ENCODE results near the gene LRRC75A. TPM values are rescaled to one million over a fixed set of nuclear protein-coding genes. Genes with fewer than 3 reads are reported as not detected.
"Not testable (repeated sequence)": the region's sequence is repeated elsewhere in the genome, so short reads cannot be mapped to it uniquely, and the experiment has no call there.

Gene LRRC75A
- 10 to 100 TPM in 1 of 4 donors, 1 to 10 TPM in 3; 4.0 to 16.7 (median 7.8) TPM for total RNA-seq

GRCh38 chr17:16491703-16492612, at the start of gene LRRC75A:
Gene LRRC75A, minus strand, starts transcription at chr17:16492193. Its CDS starts 203 bp downstream, at chr17:16491990.
- TF ChIP-seq CTCF (IDR thresholded peaks at IDR 0.05): no peak
- TF ChIP-seq POLR2A (IDR thresholded peaks at IDR 0.05): no peak
- no peaks in the 10 kb centered on the region for H3K36me3 ChIP-seq
- no peaks in the 10 kb centered on the region for H3K27me3 ChIP-seq
- intact Hi-C loops (cut with DNase I): no loop called here
- peak within 1 kb of the TSS; percentile 21 to 44 (median 23) for H3K4me3 ChIP-seq (replicated peaks in 1 of 3)
- peak; percentile 48 to 53 for DNase-seq
- no peak within 1 kb of the TSS for H3K27ac ChIP-seq
- H3K9me3 ChIP-seq: no peaks in the 10 kb centered on the region
- H3K4me1 ChIP-seq: peaks cover 10 to 38% of the 10 kb centered on the region in 2 donors
- 2% methylated on average over 11 of the region's 134 CpGs; no CpG with 5 or more reads in 1 of the 2 donors for WGBS, 2 donors

GRCh38 chr17:16537130-16537458, 45.1 kb upstream of the LRRC75A start:
- H3K9me3 ChIP-seq: no peaks in the 10 kb centered on the region
- peaks cover 0 to 11% of the 10 kb centered on the region in 2 donors for H3K4me1 ChIP-seq
- H3K4me3 ChIP-seq (replicated peaks in 1 of 3): no peak overlapping the region
- WGBS, 2 donors: 48 to 50% methylated on average over 2 of the region's 2 CpGs
- no peak for DNase-seq
- H3K27ac ChIP-seq: peak overlapping the region in 2 of 3 donors; percentile 25 to 95
- intact Hi-C loops (cut with DNase I): loop anchor here (10.0 kb wide), 1 partner anchor 48 kb away; no protein-coding TSS in a partner anchor
- no peaks in the 10 kb centered on the region for H3K27me3 ChIP-seq
- TF ChIP-seq POLR2A (IDR thresholded peaks at IDR 0.05) (no peak), CTCF (IDR thresholded peaks at IDR 0.05) (no peak)
- no peaks in the 10 kb centered on the region for H3K36me3 ChIP-seq

GRCh38 chr17:16534236-16534635, 42.2 kb upstream of the LRRC75A start:
- intact Hi-C loops (cut with DNase I): loop anchor here (10.0 kb wide), 1 partner anchor 51 kb away; no protein-coding TSS in a partner anchor
- no peak overlapping the region for H3K27ac ChIP-seq
- no peaks in the 10 kb centered on the region for H3K9me3 ChIP-seq
- H3K36me3 ChIP-seq: no peaks in the 10 kb centered on the region
- no peaks in the 10 kb centered on the region for H3K27me3 ChIP-seq
- no peak for TF ChIP-seq CTCF (IDR thresholded peaks at IDR 0.05)
- TF ChIP-seq POLR2A (IDR thresholded peaks at IDR 0.05): no peak
- H3K4me1 ChIP-seq: no peaks in the 10 kb centered on the region
- WGBS, 2 donors: 95 to 100% methylated on average over 1 of the region's 1 CpG
- DNase-seq: no peak
- H3K4me3 ChIP-seq (replicated peaks in 1 of 3): no peak overlapping the region

- H3K4me1 ChIP-seq: peaks cover 0 to 3% of the 10 kb centered on the region in 2 donors
- no peaks in the 10 kb centered on the region for H3K27me3 ChIP-seq
- H3K36me3 ChIP-seq: no peaks in the 10 kb centered on the region
- DNase-seq: no peak
- WGBS, 2 donors: 84 to 93% methylated on average over 4 of the region's 4 CpGs
- TF ChIP-seq CTCF (IDR thresholded peaks at IDR 0.05): no peak
- TF ChIP-seq POLR2A (IDR thresholded peaks at IDR 0.05): no peak
- no peak overlapping the region for H3K27ac ChIP-seq
- H3K4me3 ChIP-seq (replicated peaks in 1 of 3): no peak overlapping the region
- intact Hi-C loops (cut with DNase I): loop anchor here (10.0 kb wide), 2 partner anchors 55 to 165 kb away; no protein-coding TSS in a partner anchor
- H3K9me3 ChIP-seq: no peaks in the 10 kb centered on the region
These were observed 37.9 kb upstream of the LRRC75A start for GRCh38 chr17:16529906-16530305.

GRCh38 chr17:16527298-16527697, 35.3 kb upstream of the LRRC75A start:
- intact Hi-C loops (cut with DNase I): loop anchor here (10.0 kb wide), 1 partner anchor 162 kb away; no protein-coding TSS in a partner anchor
- no peak for DNase-seq
- Histone ChIP-seq H3K36me3 (no peaks in the 10 kb centered on the region), H3K27me3 (no peaks in the 10 kb centered on the region), H3K27ac (no peak overlapping the region), H3K4me1 (peaks cover 0 to 8% of the 10 kb centered on the region in 2 donors), H3K9me3 (no peaks in the 10 kb centered on the region), H3K4me3 (replicated peaks in 1 of 3) (no peak overlapping the region)
- no peak for TF ChIP-seq CTCF (IDR thresholded peaks at IDR 0.05)
- no peak for TF ChIP-seq POLR2A (IDR thresholded peaks at IDR 0.05)
- WGBS, 2 donors: 84 to 89% methylated on average over 4 of the region's 4 CpGs

GRCh38 chr17:16525556-16525955, 33.6 kb upstream of the LRRC75A start:
- intact Hi-C loops (cut with DNase I): loop anchor here (10.0 kb wide), 1 partner anchor 161 kb away; no protein-coding TSS in a partner anchor
- 92 to 94% methylated on average over 6 of the region's 6 CpGs for WGBS, 2 donors
- not testable (repeated sequence) for DNase-seq

More at GRCh38 chr17:16525556-16525955, 33.6 kb upstream of the LRRC75A start:
- H3K4me1 ChIP-seq: peaks cover 0 to 12% of the 10 kb centered on the region in 2 donors
- H3K36me3 ChIP-seq; H3K27ac ChIP-seq; H3K4me3 ChIP-seq (replicated peaks in 1 of 3); H3K27me3 ChIP-seq; H3K9me3 ChIP-seq: not testable (repeated sequence)

All from thyroid gland (tissue), 4 donors.